A549 (cell line): Measurements from ENCODE around the gene MUC5B. TPM values are rescaled to one million over a fixed set of nuclear protein-coding genes. Genes with fewer than 3 reads are reported as not detected.

ENCODE experiments used
- ATAC-seq, 2 experiments: fragments of 200-7000 bp in 1 of 2; fragments of >200 bp in 1 of 2; cut with Nextera tagmentation in 1 of 2; cut with Tn5 transposase in 1 of 2; 3 replicates each; pipeline versions ENCODE4 v1.8.0 to v1.9.1; 2018 to 2020; ENCODE audit warnings: mild to moderate bottlenecking in 1 of 2, moderate library complexity in 1 of 2
- CTCF ChIA-PET: fragments of 300-600 bp; sonication (Branson Sonifier 250); formaldehyde crosslinking; extraction: SDS; loops from one replicate; lab custom pipeline; 2021; ENCODE audit warnings: antibody characterized with exemption, inconsistent platforms; lab: Yijun Ruan, JAX
- POLR2A ChIA-PET: fragments of 350-600 bp; formaldehyde crosslinking; extraction: SDS; loops from one replicate; lab custom pipeline; 2021; ENCODE audit warnings: antibody characterized with exemption, inconsistent platforms; lab: Yijun Ruan, JAX
- DNase-seq, 2 experiments: peaks; one replicate each; pipeline versions ENCODE4 v3.0.0 to v3.0.0-alpha.2; 2011 to 2016; ENCODE audit warnings: low read depth in 1 of 2, low spot score in 1 of 2
- FAIRE-seq: peaks from 2 replicates; lab custom pipeline; 2011; peaks lifted over from hg19 to GRCh38; lab: Jason Lieb, UNC
- H3K27ac ChIP-seq, 2 experiments: fragments of >200 bp; sonication (Bioruptor Twin); formaldehyde crosslinking; 3 replicates each; pipeline ENCODE4 v1.5.1; 2016 to 2017
- H3K4me1 ChIP-seq: fragments of >200 bp; sonication (Bioruptor Twin); formaldehyde crosslinking; 3 replicates; pipeline ENCODE4 v1.6.1; 2016
- H3K4me2 ChIP-seq: fragments of >200 bp; sonication (Bioruptor Twin); formaldehyde crosslinking; 3 replicates; pipeline ENCODE4 v1.6.1; 2016
- H3K4me3 ChIP-seq: fragments of >200 bp; sonication (Bioruptor Twin); formaldehyde crosslinking; 3 replicates; pipeline ENCODE4 v1.5.1; 2016
- H3K9me3 ChIP-seq: fragments of >200 bp; sonication (Bioruptor Twin); formaldehyde crosslinking; 3 replicates; pipeline ENCODE4 v1.6.1; 2016
- BHLHE40 ChIP-seq: IDR thresholded peaks from 2 replicates; pipeline ENCODE4 v1.6.1; 2012; ENCODE audit warnings: low read depth, low read length, inconsistent platforms
- CHD4 ChIP-seq: fragments of 200-600 bp; sonication (generic); IDR thresholded peaks from 2 replicates; pipeline ENCODE4 v1.6.1; 2016; ENCODE audit warnings: antibody characterized with exemption, mild to moderate bottlenecking, borderline replicate concordance
- ESRRA ChIP-seq: fragments of 150-350 bp; IDR thresholded peaks from 2 replicates; pipeline ENCODE4 v1.6.1; 2014; ENCODE audit warnings: mild to moderate bottlenecking, low read length, borderline replicate concordance
- FOSL2 ChIP-seq, 2 experiments: fragments of 450-650 bp in 1 of 2; fragments of >200 bp in 1 of 2; sonication (Bioruptor Twin) in 1 of 2; formaldehyde crosslinking; IDR thresholded peaks; 2 replicates each; pipeline versions ENCODE4 v1.5.0 to v1.6.1; 2016 to 2020; ENCODE audit warnings: mild to moderate bottlenecking in 1 of 2, moderate library complexity in 1 of 2
- HOXA7 ChIP-seq: fragments of 250-450 bp; sonication (Bioruptor Pico); IDR thresholded peaks from 2 replicates; pipeline ENCODE4 v1.5.0; 2020; ENCODE audit warnings: mild to moderate bottlenecking, moderate library complexity
- HOXB13 ChIP-seq: fragments of 250-450 bp; sonication (Bioruptor Pico); IDR thresholded peaks from 2 replicates; pipeline ENCODE4 v1.5.0; 2020; ENCODE audit warnings: low read depth, mild to moderate bottlenecking, moderate library complexity
- JUN ChIP-seq, 2 experiments: fragments of >200 bp; sonication (Bioruptor Twin); formaldehyde crosslinking; IDR thresholded peaks; 2 replicates in 1 of 2; 3 replicates in 1 of 2; pipeline ENCODE4 v1.6.1; 2016 to 2017
- JUNB ChIP-seq: fragments of >200 bp; sonication (Bioruptor Twin); formaldehyde crosslinking; IDR thresholded peaks from 2 replicates; pipeline ENCODE4 v1.6.1; 2016
- MAZ ChIP-seq: fragments of 150-350 bp; IDR thresholded peaks from 2 replicates; pipeline ENCODE4 v1.6.1; 2014; ENCODE audit warnings: antibody characterized with exemption, low read depth, low read length, borderline replicate concordance
- MYC ChIP-seq: IDR thresholded peaks from 2 replicates; pipeline ENCODE4 v1.6.1; 2012; ENCODE audit warnings: mild to moderate bottlenecking, inconsistent platforms, low read length, improper control_type of control experiment, borderline replicate concordance
- NPAS2 ChIP-seq: fragments of 250-450 bp; sonication (Bioruptor Pico); IDR thresholded peaks from 2 replicates; pipeline ENCODE4 v1.8.0; 2022; ENCODE audit warnings: mild to moderate bottlenecking, moderate library complexity, borderline replicate concordance
- PHF8 ChIP-seq: fragments of 200-600 bp; sonication (generic); IDR thresholded peaks from 2 replicates; pipeline ENCODE4 v1.6.1; 2016; ENCODE audit warnings: low read depth, mild to moderate bottlenecking, antibody characterized with exemption, moderate library complexity, borderline replicate concordance
- REST ChIP-seq: fragments of 200-600 bp; sonication (generic); IDR thresholded peaks from 2 replicates; pipeline ENCODE4 v1.6.1; 2016; ENCODE audit warnings: antibody characterized with exemption, mild to moderate bottlenecking, moderate library complexity
- SREBF2 ChIP-seq: fragments of 450-650 bp; IDR thresholded peaks from 2 replicates; pipeline ENCODE4 v1.6.1; 2014; ENCODE audit warnings: mild to moderate bottlenecking, moderate library complexity
- USF2 ChIP-seq: fragments of 450-650 bp; IDR thresholded peaks from 2 replicates; pipeline ENCODE4 v1.6.1; 2014; ENCODE audit warnings: antibody characterized with exemption
- ZFP36 ChIP-seq: fragments of 450-650 bp; IDR thresholded peaks from 2 replicates; pipeline ENCODE4 v1.6.1; 2014; ENCODE audit warnings: borderline replicate concordance; ENCODE audit not compliant: partially characterized antibody
- ZNF302 ChIP-seq: fragments of 250-450 bp; sonication (Bioruptor Pico); IDR thresholded peaks from 2 replicates; pipeline ENCODE4 v1.9.0; 2021; ENCODE audit warnings: inconsistent platforms, mild to moderate bottlenecking, moderate library complexity
- WGBS: methylation state at CpG from one replicate; pipeline ENCODE4 v1.1.6; 2017; ENCODE audit errors: missing lambda C conversion rate; 5-methylcytosine and 5-hydroxymethylcytosine counted together
- polyA plus RNA-seq, 4 experiments: library from polyadenylated mRNA; depleted of rRNA in 3 of 4; stranded (reverse); fragments of >200 nt; fragmentation: RNase III in 1 of 4; extraction: RNeasy Plus Mini Kit Qiagen cat#74134 plus additional on column Dnase treatment in 1 of 4; gene quantifications; 2 replicates in 3 of 4; 3 replicates in 1 of 4; pipeline ENCODE4 v1.2.3, GENCODE V29; 2011 to 2017

Gene MUC5B
- polyA plus RNA-seq, 2 of the 4 experiments (the other 2 are of a cell fraction), result 0.85 to 1.4 TPM

GRCh38 chr11:1258401-1259075 is 35.7 kb downstream of the MUC5B start (continued):
- no peak for TF ChIP-seq BHLHE40
- TF ChIP-seq NPAS2 (CRISPR knock-in tag), result no peak

- Histone ChIP-seq H3K9me3 (no peaks in the 10 kb centered on the region), H3K4me3 (no peak overlapping the region), H3K4me1 (peaks cover 17% of the 10 kb centered on the region; the same call in 2 of the 3 replicates), H3K4me2 (no peak overlapping the region), H3K27ac (no peak overlapping the region)
- CTCF ChIA-PET, result interaction anchor here (0.7 kb wide), 2 partner anchors 34 to 219 kb away, joined by 3 to 5 read pairs; no protein-coding TSS in a partner anchor
- no peak for FAIRE-seq
- 40% methylated on average over 1 of the region's 7 CpGs for WGBS
- no peak for ATAC-seq
- TF ChIP-seq JUN (IDR thresholded peaks at IDR 0.05) (no peak), ZNF302 (CRISPR knock-in tag) (no peak)
- no peak for DNase-seq
- POLR2A ChIA-PET, result no interaction called here
Measured at GRCh38 chr11:1259076-1259461, 36.2 kb downstream of the MUC5B start.

- Histone ChIP-seq H3K9me3 (0 out of 3 replicates have a peak, but pooled peaks cover under 1% of the 10 kb centered on the region), H3K4me2 (no peak overlapping the region), H3K4me3 (no peak overlapping the region), H3K4me1 (peaks cover 17% of the 10 kb centered on the region; the same call in 2 of the 3 replicates), H3K27ac (no peak overlapping the region)
- POLR2A ChIA-PET, result interaction anchor here (0.6 kb wide), 1 partner anchor 39 kb away, joined by 4 read pairs; no protein-coding TSS in a partner anchor
- TF ChIP-seq CHD4 (no peak), ESRRA (no peak), ZFP36 (no peak), REST (no peak), PHF8 (no peak), USF2 (no peak), HOXA7 (no peak), FOSL2 (IDR thresholded peaks at IDR 0.05) (no peak), FOSL2 (CRISPR knock-in tag; IDR thresholded peaks at IDR 0.05) (no peak), MAZ (no peak), MYC (no peak), SREBF2 (no peak), HOXB13 (CRISPR knock-in tag) (no peak), JUNB (no peak)
- no peak for FAIRE-seq
- no peak; a peak in 1 of 6 replicates for ATAC-seq
- 70% methylated on average over 8 of the region's 9 CpGs for WGBS
- CTCF ChIA-PET, result interaction anchor here (0.6 to 0.7 kb wide), 3 partner anchors 35 to 369 kb away, joined by 3 to 5 read pairs (median 3); no protein-coding TSS in a partner anchor
- no peak for DNase-seq
Measured at GRCh38 chr11:1259561-1259960, 36.7 kb downstream of the MUC5B start.
